Bronchial epithelial cell (primary cell): ENCODE data around the gene TRIM62. TPM values are rescaled to one million over a fixed set of nuclear protein-coding genes. Genes with fewer than 3 reads are reported as not detected.
A peak's percentile ranks its signal among the peaks of the same experiment; 100 is the strongest.

Experiments
- DNase-seq: peaks from one replicate; pipeline ENCODE4 v3.0.0-alpha.2; 2010; ENCODE audit warnings: low read depth
- FAIRE-seq: peaks from 2 replicates; lab custom pipeline; 2011; peaks lifted over from hg19 to GRCh38; lab: Jason Lieb, UNC
- H3K27me3 ChIP-seq: 2 replicates; pipeline ENCODE4 v1.5.1; 2011; ENCODE audit warnings: low read length; ENCODE audit not compliant: control insufficient read depth, insufficient read depth
- H3K36me3 ChIP-seq: 2 replicates; pipeline ENCODE4 v1.5.1; 2011; ENCODE audit warnings: low read length; ENCODE audit not compliant: control insufficient read depth, insufficient read depth
- H3K4me3 ChIP-seq: 2 replicates; pipeline ENCODE4 v1.5.1; 2011; ENCODE audit warnings: mild to moderate bottlenecking, low read depth, low read length, control low read depth
- total RNA-seq: library from RNA; depleted of rRNA; stranded (reverse); fragments of >200 nt; gene quantifications from 2 replicates; pipeline ENCODE4 v1.2.1, GENCODE V29; 2014
- TF ChIP-seq, protein P1 (sequence below): IDR thresholded peaks from 2 replicates; pipeline ENCODE4 v1.5.1; 2011; ENCODE audit warnings: mild to moderate bottlenecking, moderate library complexity, low read length, control low read depth, inconsistent platforms; ENCODE audit not compliant: insufficient read depth, severe bottlenecking

The TRIM62 gene
- total RNA-seq, 1 donor from 2014 or later = 0.79 TPM

DNA sequence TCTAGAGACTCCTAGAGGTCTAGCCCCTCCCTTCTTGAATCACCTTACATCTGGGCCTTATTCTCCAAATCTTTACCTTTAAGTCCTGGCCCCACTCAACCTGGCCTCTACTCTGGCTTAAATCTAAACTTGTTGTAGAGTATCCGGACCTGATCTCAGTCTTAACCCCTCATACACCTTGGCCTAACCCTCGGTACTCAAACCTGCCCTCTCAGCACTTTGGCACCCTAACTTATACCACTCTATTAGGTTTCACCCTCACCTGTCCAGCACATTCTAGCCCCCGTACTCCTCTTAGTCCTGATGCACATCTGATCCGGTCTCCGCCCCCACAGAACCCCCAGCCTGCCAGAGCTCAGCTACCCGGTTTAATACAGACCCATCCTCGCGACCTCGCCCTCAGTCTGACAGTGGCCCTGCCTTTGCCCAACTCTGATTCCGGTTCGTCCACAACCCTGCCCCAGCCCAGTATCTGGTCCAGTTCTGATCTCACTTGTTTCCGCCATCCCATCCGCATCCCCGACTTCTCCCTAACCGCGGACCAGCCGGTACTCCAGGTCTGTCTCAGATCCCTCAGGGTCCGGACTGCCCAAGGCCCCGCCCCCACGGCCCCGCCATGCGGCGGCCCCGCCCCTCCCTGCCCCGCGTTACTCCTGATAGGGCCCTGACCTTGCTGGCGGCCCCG is 1.5 kb downstream of the TRIM62 start:
- TF ChIP-seq, protein P1, sequence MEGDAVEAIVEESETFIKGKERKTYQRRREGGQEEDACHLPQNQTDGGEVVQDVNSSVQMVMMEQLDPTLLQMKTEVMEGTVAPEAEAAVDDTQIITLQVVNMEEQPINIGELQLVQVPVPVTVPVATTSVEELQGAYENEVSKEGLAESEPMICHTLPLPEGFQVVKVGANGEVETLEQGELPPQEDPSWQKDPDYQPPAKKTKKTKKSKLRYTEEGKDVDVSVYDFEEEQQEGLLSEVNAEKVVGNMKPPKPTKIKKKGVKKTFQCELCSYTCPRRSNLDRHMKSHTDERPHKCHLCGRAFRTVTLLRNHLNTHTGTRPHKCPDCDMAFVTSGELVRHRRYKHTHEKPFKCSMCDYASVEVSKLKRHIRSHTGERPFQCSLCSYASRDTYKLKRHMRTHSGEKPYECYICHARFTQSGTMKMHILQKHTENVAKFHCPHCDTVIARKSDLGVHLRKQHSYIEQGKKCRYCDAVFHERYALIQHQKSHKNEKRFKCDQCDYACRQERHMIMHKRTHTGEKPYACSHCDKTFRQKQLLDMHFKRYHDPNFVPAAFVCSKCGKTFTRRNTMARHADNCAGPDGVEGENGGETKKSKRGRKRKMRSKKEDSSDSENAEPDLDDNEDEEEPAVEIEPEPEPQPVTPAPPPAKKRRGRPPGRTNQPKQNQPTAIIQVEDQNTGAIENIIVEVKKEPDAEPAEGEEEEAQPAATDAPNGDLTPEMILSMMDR = no peak
- DNase-seq = peak; percentile 63
- peak overlapping the region; percentile 21 for H3K4me3 ChIP-seq
- no peaks in the 10 kb centered on the region for H3K36me3 ChIP-seq
- no peak for FAIRE-seq
- H3K27me3 ChIP-seq = no peaks in the 10 kb centered on the region

DNA sequence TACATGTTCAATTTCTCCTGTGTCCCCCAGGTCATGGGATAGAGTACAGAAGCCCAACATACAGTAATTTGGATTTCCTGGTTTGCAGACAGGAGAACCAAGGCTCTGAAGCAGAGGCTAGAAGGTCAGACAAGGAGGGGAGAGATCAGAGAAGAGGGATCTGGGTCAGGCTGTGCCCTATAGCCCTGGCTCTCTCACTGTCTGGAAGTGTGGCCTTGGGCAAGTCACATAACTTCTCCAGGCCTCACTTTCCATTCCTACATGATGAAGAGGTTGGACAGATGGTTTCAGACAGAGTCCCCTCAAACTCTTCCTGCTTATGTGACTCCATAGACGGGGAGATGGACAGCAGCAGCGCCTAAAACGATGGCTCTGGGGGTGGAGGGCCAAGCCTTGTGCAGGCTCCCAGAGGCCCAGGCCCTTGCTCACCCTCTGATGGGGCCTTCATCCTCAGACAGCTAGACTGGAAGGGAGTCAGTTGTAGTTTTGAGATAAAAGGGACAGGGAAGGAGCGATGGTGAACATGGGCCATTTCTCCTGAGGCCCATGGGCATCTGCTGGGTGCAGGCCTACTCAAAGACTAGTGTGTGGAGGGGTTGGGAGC is 2.9 kb downstream of the TRIM62 start:
- TF ChIP-seq, protein P1 = no peak
- Histone ChIP-seq H3K4me3 (no peak overlapping the region), H3K27me3 (no peaks in the 10 kb centered on the region), H3K36me3 (no peaks in the 10 kb centered on the region)
- FAIRE-seq (no peak), DNase-seq (no peak)

DNA sequence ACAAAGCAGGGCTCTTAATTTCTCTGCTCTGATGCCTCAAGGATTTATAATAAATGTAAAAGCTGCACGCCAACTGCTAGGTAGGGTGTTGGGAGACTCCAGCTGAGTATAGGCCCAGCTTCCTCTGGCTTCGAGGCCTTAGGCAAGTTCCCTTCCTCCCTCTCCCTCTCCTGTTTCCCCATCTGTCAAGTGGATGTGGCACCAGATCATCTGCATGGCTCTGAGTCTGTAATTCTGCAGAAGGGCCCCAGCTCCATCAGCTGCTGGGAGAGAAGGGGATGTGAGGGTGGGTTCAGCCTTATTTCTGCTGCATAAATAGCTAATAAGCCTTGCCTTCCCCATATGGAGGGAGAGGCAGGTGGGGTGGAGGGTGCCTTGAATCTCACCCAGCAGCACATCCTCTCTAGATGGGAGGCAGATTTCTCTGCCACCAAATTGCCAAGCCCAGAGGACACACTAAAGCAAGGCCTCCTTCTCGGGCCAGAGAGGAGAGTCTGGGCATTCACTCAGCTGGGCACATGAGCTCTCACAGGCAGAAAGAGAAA is 3.8 kb downstream of the TRIM62 start:
- no peak overlapping the region for H3K4me3 ChIP-seq
- H3K36me3 ChIP-seq = no peaks in the 10 kb centered on the region
- FAIRE-seq (no peak), DNase-seq (no peak)
- no peaks in the 10 kb centered on the region for H3K27me3 ChIP-seq
- TF ChIP-seq, protein P1 = no peak

DNA sequence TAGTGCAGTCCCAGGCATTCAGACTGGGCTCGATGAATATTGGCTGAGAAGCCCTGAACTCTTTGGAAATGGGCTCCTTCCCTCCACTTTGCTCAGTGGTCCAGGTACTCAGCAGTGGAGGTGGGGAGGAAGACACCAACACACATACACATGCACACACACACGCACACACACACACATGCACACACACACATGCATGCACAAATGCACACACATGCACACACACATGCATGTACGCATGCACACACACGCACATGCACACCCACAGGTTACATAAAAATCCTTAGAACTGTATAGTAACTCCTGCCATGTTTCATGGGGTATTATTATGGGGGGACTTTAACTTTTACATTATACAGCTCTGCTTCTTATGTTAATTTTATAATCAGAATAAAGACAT is 5.0 kb downstream of the TRIM62 start:
- Histone ChIP-seq H3K36me3 (no peaks in the 10 kb centered on the region), H3K27me3 (no peaks in the 10 kb centered on the region), H3K4me3 (no peak overlapping the region)
- DNase-seq (no peak), FAIRE-seq (no peak)
- TF ChIP-seq, protein P1 = no peak

DNA sequence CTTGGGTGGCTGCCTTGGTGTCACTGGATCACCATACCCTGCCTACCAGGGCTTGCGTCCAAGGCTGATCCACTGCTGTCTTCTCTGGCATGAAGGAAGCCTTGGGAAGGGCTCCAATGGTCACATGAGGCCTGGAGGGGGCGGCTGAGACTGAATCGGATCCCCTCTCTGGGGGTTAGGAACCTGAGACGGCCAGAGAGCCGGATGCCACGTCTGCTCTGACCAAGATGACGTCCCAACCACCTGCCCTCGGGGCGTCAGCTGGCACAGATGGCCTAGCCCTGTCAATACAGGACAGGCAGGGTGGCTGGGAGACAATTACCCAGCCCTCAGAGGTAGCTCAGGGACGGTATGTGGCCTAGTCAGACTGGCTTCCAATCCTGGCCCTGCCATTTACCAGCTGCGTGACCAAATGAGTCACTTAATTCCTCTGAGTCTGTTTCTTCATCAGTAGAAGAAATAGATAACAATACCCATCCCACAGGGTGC is 5.4 kb downstream of the TRIM62 start:
- TF ChIP-seq, protein P1 = no peak
- DNase-seq (no peak), FAIRE-seq (no peak)
- Histone ChIP-seq H3K36me3 (no peaks in the 10 kb centered on the region), H3K4me3 (no peak overlapping the region), H3K27me3 (no peaks in the 10 kb centered on the region)
